IMR-90 (cell line): ENCODE data around the gene NRL. TPM values are rescaled to one million over a fixed set of nuclear protein-coding genes. Genes with fewer than 3 reads are reported as not detected.

Source experiments
- ATAC-seq: fragments of 200-7000 bp; cut with Tn5 transposase; 2 replicates; pipeline ENCODE4 v1.9.1; 2020; ENCODE audit warnings: low read depth, mild to moderate bottlenecking, moderate library complexity
- BruUV-seq: library from RNA; stranded (reverse); fragments of 400-500 nt; replicated peaks from 2 replicates; lab custom pipeline; 2021; lab: Mats Ljungman, UMichigan
- CTCF ChIA-PET: fragments of 300-600 bp; formaldehyde crosslinking; extraction: SDS; loops from one replicate; lab custom pipeline; 2021; ENCODE audit warnings: antibody characterized with exemption; lab: Yijun Ruan, JAX
- POLR2A ChIA-PET: fragments of 300-600 bp; sonication (Branson Sonifier 250); formaldehyde crosslinking; loops from one replicate; lab custom pipeline; 2022; ENCODE audit warnings: antibody characterized with exemption; ENCODE audit not compliant: unreplicated experiment; lab: Charles Lee
- DNase-seq: peaks from one replicate; pipeline ENCODE4 v3.0.0; 2013
- H2AFZ ChIP-seq: replicated peaks from 2 replicates; pipeline ENCODE3; 2013; ENCODE audit warnings: low read length, mild to moderate bottlenecking; ENCODE audit not compliant: poor library complexity
- H2AK5ac ChIP-seq: 2 replicates; pipeline ENCODE4 v1.6.1; 2013; ENCODE audit warnings: low read depth, low read length, inconsistent platforms
- H2AK9ac ChIP-seq: replicated peaks from 2 replicates; pipeline ENCODE3; 2013; ENCODE audit warnings: mild to moderate bottlenecking, low read depth, low read length, moderate library complexity; ENCODE audit not compliant: poor library complexity
- H2BK120ac ChIP-seq: 2 replicates; pipeline ENCODE4 v1.6.1; 2013; ENCODE audit warnings: low read depth, low read length, inconsistent platforms
- H2BK15ac ChIP-seq: 3 replicates; pipeline ENCODE4 v1.6.1; 2013; ENCODE audit warnings: low read depth, low read length, inconsistent platforms
- H2BK20ac ChIP-seq: 2 replicates; pipeline ENCODE4 v1.6.1; 2013; ENCODE audit warnings: low read depth, mild to moderate bottlenecking, inconsistent platforms, low read length, moderate library complexity
- H2BK5ac ChIP-seq: 2 replicates; pipeline ENCODE4 v1.6.1; 2013; ENCODE audit warnings: mild to moderate bottlenecking, low read depth, low read length, inconsistent platforms; ENCODE audit not compliant: poor library complexity, severe bottlenecking
- H3K14ac ChIP-seq: replicated peaks from 2 replicates; pipeline ENCODE4 v1.6.1; 2013; ENCODE audit warnings: low read depth, low read length, inconsistent platforms
- H3K18ac ChIP-seq: 2 replicates; pipeline ENCODE4 v1.6.1; 2013; ENCODE audit warnings: low read depth, low read length, control low read depth
- H3K23ac ChIP-seq: 2 replicates; pipeline ENCODE4 v1.6.1; 2013; ENCODE audit warnings: low read depth, low read length, inconsistent platforms
- H3K27ac ChIP-seq: 2 replicates; pipeline ENCODE4 v1.5.1; 2013; ENCODE audit warnings: mild to moderate bottlenecking, control low read depth, low read length; ENCODE audit not compliant: insufficient read depth
- H3K27me3 ChIP-seq: 2 replicates; pipeline ENCODE4 v1.6.1; 2013; ENCODE audit warnings: low read length; ENCODE audit not compliant: control insufficient read depth, insufficient read depth
- H3K36me3 ChIP-seq: 2 replicates; pipeline ENCODE4 v1.6.1; 2013; ENCODE audit warnings: low read length, mixed read lengths; ENCODE audit not compliant: control insufficient read depth, insufficient read depth
- H3K4ac ChIP-seq: 2 replicates; pipeline ENCODE4 v1.6.1; 2013; ENCODE audit warnings: low read depth, low read length, inconsistent platforms
- H3K4me1 ChIP-seq: 2 replicates; pipeline ENCODE4 v1.6.1; 2013; ENCODE audit warnings: low read length, mixed read lengths; ENCODE audit not compliant: control insufficient read depth, insufficient read depth
- H3K4me2 ChIP-seq: 2 replicates; pipeline ENCODE4 v1.6.1; 2013; ENCODE audit warnings: low read depth, mild to moderate bottlenecking, control low read depth, low read length, moderate library complexity
- H3K4me3 ChIP-seq: 2 replicates; pipeline ENCODE4 v1.5.1; 2013; ENCODE audit warnings: low read depth, mild to moderate bottlenecking, control low read depth, low read length, moderate library complexity; ENCODE audit not compliant: insufficient read depth
- H3K56ac ChIP-seq: 2 replicates; pipeline ENCODE4 v1.6.1; 2013; ENCODE audit warnings: low read length, inconsistent platforms; ENCODE audit not compliant: insufficient read depth; ENCODE audit errors: extremely low read depth
- H3K79me1 ChIP-seq, 2 experiments: 2 replicates each; pipeline ENCODE4 v1.6.1; 2013; ENCODE audit warnings: low read length in 2 of 2, inconsistent platforms in 1 of 2, low read depth in 1 of 2
- H3K9ac ChIP-seq: 2 replicates; pipeline ENCODE4 v1.6.1; 2013; ENCODE audit warnings: low read depth, low read length, control low read depth
- H3K9me1 ChIP-seq: 2 replicates; pipeline ENCODE4 v1.6.1; 2013; ENCODE audit warnings: low read length, inconsistent platforms; ENCODE audit not compliant: insufficient read depth
- H3K9me3 ChIP-seq: 2 replicates; pipeline ENCODE4 v1.6.1; 2013; ENCODE audit warnings: low read length; ENCODE audit not compliant: control insufficient read depth, insufficient read depth
- H4K20me1 ChIP-seq: 2 replicates; pipeline ENCODE4 v1.6.1; 2013; ENCODE audit warnings: low read length, inconsistent platforms; ENCODE audit not compliant: insufficient read depth
- H4K5ac ChIP-seq: 2 replicates; pipeline ENCODE4 v1.6.1; 2013; ENCODE audit warnings: mild to moderate bottlenecking, low read depth, low read length, control low read depth
- H4K8ac ChIP-seq, 2 experiments: 2 replicates each; pipeline ENCODE4 v1.6.1; 2013; ENCODE audit warnings: low read depth in 2 of 2, low read length in 2 of 2, control low read depth in 1 of 2, inconsistent platforms in 1 of 2
- H4K91ac ChIP-seq: 2 replicates; pipeline ENCODE4 v1.6.1; 2013; ENCODE audit warnings: low read depth, low read length, inconsistent platforms; ENCODE audit not compliant: insufficient read depth
- CHD1 ChIP-seq: IDR thresholded peaks from 2 replicates; pipeline ENCODE4 v1.6.1; 2012; ENCODE audit warnings: low read depth, low read length, improper control_type of control experiment
- CTCF ChIP-seq: conservative IDR thresholded peaks from 2 replicates; pipeline ENCODE4 v1.5.1; 2012; ENCODE audit warnings: mild to moderate bottlenecking, low read depth, low read length, improper control_type of control experiment
- MAFK ChIP-seq: IDR thresholded peaks from 2 replicates; pipeline ENCODE4 v1.6.1; 2012; ENCODE audit warnings: low read depth, low read length, improper control_type of control experiment
- MAZ ChIP-seq: IDR thresholded peaks from 2 replicates; pipeline ENCODE4 v1.6.1; 2012; ENCODE audit warnings: low read depth, mild to moderate bottlenecking, low read length, improper control_type of control experiment, moderate library complexity, borderline replicate concordance
- MXI1 ChIP-seq: IDR thresholded peaks from 2 replicates; pipeline ENCODE4 v1.6.1; 2012; ENCODE audit warnings: low read depth, mild to moderate bottlenecking, low read length, moderate library complexity, borderline replicate concordance
- RAD21 ChIP-seq: IDR thresholded peaks from 2 replicates; pipeline ENCODE4 v1.6.1; 2012; ENCODE audit warnings: low read length, improper control_type of control experiment
- RFX5 ChIP-seq: IDR thresholded peaks from 2 replicates; pipeline ENCODE4 v1.8.0; 2012; ENCODE audit warnings: low read depth, mild to moderate bottlenecking, low read length, moderate library complexity
- WGBS, 2 experiments: methylation state at CpG; one replicate each; pipeline versions ENCODE4 v1.1.5 to v1.1.7; 2013; ENCODE audit warnings: missing lambda C conversion rate in 2 of 2; ENCODE audit not compliant: insufficient read length in 1 of 2; ENCODE audit errors: extremely low coverage in 2 of 2; 5-methylcytosine and 5-hydroxymethylcytosine counted together
- dilution Hi-C: fragments of 300-500 bp; cut with HindIII; formaldehyde crosslinking; loops from one replicate; pipeline ENCODE4 v1.14.3; 2018; ENCODE audit warnings: low sequenced_read_pairs; ENCODE audit not compliant: unreplicated experiment
- in situ Hi-C: fragments of 300-500 bp; cut with MboI; formaldehyde crosslinking; loops from 3 replicates; pipeline ENCODE4 v1.14.3; 2019; ENCODE audit warnings: low sequenced_read_pairs, inconsistent platforms, mixed read lengths
- intact Hi-C: fragments of 100-400 bp; cut with micrococcal nuclease; formaldehyde crosslinking; loops from 2 replicates; pipeline ENCODE4 v1.10.0; 2022
- polyA plus RNA-seq, 3 experiments: library from polyadenylated mRNA; depleted of rRNA; stranded (reverse); fragments of >200 nt; gene quantifications; 2 replicates each; pipeline ENCODE4 v1.2.3, GENCODE V29; 2012; ENCODE audit warnings: low replicate concordance in 1 of 3
- total RNA-seq: library from RNA; depleted of rRNA; stranded (reverse); fragments of >200 nt; gene quantifications from 2 replicates; pipeline ENCODE4 v1.2.3, GENCODE V29; 2012
- TF ChIP-seq, protein P1 (sequence below): fragments of 150-350 bp; IDR thresholded peaks from 2 replicates; pipeline ENCODE4 v1.6.1; 2017; ENCODE audit warnings: mild to moderate bottlenecking, antibody characterized with exemption, low read length, low read depth

The NRL gene
- total and polyA plus RNA-seq, 2 of the 4 experiments (the other 2 are of a cell fraction): 0.18 to 0.70 TPM

GRCh38 chr14:24079491-24080141, 35.1 kb downstream of the NRL start:
- intact Hi-C loops (no loop called here), dilution Hi-C loops (no loop called here), in situ Hi-C loops (no loop called here)
- Histone ChIP-seq H3K36me3 (no peaks in the 10 kb centered on the region), H3K23ac (no peak overlapping the region), H3K4ac (no peak overlapping the region), H2AFZ (no peak overlapping the region), H3K14ac (no peak overlapping the region), H3K4me2 (no peak overlapping the region), H3K4me3 (no peak overlapping the region), H2AK5ac (no peak overlapping the region), H2BK5ac (no peak overlapping the region), H3K9me1 (no peaks in the 10 kb centered on the region), H3K27ac (no peak overlapping the region), H3K18ac (no peak overlapping the region), H3K56ac (no peak overlapping the region), H2BK20ac (no peak overlapping the region), H4K8ac (no peak overlapping the region), H3K4me1 (peaks cover 2% of the 10 kb centered on the region; the same call in 1 of the 2 replicates), H2AK9ac (no peak overlapping the region), H3K9ac (no peak overlapping the region), H3K79me1 (no peaks in the 10 kb centered on the region), H4K20me1 (no peaks in the 10 kb centered on the region; the same call in 1 of the 2 replicates), H3K27me3 (peaks cover 93% of the 10 kb centered on the region), H4K91ac (no peak overlapping the region), H3K9me3 (no peaks in the 10 kb centered on the region), H2BK15ac (no peak overlapping the region), H4K5ac (no peak overlapping the region), H2BK120ac (no peak overlapping the region)
- 20% methylated on average over 2 of the region's 9 CpGs; no CpG with 5 or more reads in 1 of the 2 experiments for WGBS, 2 experiments
- no TSS peak for BruUV-seq
- ChIA-PET CTCF (interaction anchor here (1.0 to 1.5 kb wide), 3 partner anchors 22 to 29 kb away, joined by 3 to 5 read pairs (median 3); no protein-coding TSS in a partner anchor), POLR2A (no interaction called here)
- no peak for TF ChIP-seq CTCF
- TF ChIP-seq RFX5: no peak
- TF ChIP-seq CHD1: no peak
- TF ChIP-seq MXI1: no peak
- TF ChIP-seq RAD21: no peak
- no peak for TF ChIP-seq MAFK
- TF ChIP-seq MAZ: no peak
- TF ChIP-seq, protein P1, sequence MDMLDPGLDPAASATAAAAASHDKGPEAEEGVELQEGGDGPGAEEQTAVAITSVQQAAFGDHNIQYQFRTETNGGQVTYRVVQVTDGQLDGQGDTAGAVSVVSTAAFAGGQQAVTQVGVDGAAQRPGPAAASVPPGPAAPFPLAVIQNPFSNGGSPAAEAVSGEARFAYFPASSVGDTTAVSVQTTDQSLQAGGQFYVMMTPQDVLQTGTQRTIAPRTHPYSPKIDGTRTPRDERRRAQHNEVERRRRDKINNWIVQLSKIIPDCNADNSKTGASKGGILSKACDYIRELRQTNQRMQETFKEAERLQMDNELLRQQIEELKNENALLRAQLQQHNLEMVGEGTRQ: no peak
- DNase-seq (no peak), ATAC-seq (no peak)
